ENCODE measurements around the gene SLC6A11.

- no peak for TF ChIP-seq POLR2A (IDR thresholded peaks at IDR 0.05)
- TF ChIP-seq, protein P1, sequence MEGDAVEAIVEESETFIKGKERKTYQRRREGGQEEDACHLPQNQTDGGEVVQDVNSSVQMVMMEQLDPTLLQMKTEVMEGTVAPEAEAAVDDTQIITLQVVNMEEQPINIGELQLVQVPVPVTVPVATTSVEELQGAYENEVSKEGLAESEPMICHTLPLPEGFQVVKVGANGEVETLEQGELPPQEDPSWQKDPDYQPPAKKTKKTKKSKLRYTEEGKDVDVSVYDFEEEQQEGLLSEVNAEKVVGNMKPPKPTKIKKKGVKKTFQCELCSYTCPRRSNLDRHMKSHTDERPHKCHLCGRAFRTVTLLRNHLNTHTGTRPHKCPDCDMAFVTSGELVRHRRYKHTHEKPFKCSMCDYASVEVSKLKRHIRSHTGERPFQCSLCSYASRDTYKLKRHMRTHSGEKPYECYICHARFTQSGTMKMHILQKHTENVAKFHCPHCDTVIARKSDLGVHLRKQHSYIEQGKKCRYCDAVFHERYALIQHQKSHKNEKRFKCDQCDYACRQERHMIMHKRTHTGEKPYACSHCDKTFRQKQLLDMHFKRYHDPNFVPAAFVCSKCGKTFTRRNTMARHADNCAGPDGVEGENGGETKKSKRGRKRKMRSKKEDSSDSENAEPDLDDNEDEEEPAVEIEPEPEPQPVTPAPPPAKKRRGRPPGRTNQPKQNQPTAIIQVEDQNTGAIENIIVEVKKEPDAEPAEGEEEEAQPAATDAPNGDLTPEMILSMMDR (IDR thresholded peaks at IDR 0.05) = no peak
These were observed 96.8 kb downstream of the SLC6A11 start for GRCh38 chr3:10912786-10913185.

All from lower leg skin (tissue), 3 donors.